Skeletal muscle cell (primary cell): Measurements from ENCODE around the gene HELB.
A peak's percentile ranks its signal among the peaks of the same experiment; 100 is the strongest.
"Not testable (repeated sequence)": the region's sequence is repeated elsewhere in the genome, so short reads cannot be mapped to it uniquely, and the experiment has no call there.

Experiments used
- DNase-seq: peaks from one replicate; pipeline ENCODE4 v3.0.0-alpha.2; 2010; ENCODE audit warnings: low read depth
- H3K4me3 ChIP-seq: 2 replicates; pipeline ENCODE4 v1.5.1; 2011; ENCODE audit warnings: low read depth, mild to moderate bottlenecking, control low read depth, low read length, moderate library complexity

HELB gene

DNA sequence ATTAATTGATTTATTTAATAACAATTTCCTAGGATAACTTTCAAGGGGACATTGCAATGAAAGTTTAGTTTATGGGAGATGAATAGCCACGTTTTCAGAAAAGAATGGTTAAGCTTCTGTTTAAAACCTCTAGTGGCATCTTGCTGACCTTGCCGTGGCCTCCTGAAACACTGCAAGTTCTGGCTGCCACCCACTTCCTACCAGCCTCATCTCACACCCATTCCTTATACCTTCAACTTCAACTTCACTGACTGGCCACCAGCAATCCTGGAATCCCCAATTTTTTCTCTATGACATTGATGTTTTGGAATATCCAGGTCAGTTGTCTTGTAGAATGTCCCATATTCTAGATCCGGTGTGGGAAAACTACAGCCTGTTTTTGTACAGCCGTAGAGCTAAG is 5.2 kb upstream of the HELB start:
- no peak overlapping the region for H3K4me3 ChIP-seq
- no peak for DNase-seq

DNA sequence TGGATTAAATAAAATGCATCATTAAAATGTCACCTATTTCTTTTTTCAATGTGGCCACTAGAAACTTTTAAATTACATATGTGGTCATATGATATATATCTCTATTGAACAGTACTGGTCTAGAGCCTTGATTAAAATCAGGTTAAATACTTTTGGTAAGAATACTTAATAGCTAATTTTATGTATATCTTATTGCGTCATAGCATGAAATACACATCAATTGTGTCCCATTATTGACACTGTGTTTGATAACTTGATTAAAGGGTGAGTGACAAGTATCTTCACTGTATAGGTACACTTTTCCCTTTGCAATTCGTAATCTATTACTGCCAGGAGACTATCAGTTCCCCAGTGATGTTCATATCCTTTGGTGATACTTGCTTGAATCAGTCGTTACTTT is 4.4 kb upstream of the HELB start:
- H3K4me3 ChIP-seq, result no peak overlapping the region
- no peak for DNase-seq

DNA sequence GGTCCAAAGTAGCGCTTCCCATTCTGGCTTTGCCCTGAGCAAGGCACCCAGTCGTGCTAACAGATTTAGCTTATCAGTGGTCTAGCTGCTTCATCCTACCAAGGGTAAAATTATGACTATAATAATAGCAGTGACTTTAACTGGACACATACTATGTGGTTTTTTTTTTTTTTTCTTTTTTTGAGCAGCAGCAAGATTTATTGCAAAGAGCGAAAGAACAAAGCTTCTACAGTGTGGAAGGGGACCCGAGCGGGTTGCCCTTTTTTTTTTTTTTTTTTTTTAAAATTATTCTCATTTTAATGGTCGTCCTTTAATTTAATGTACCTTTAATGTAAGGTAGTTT is 505 bp downstream of the HELB start:
- peak overlapping the region; percentile 74 for H3K4me3 ChIP-seq
- DNase-seq, result no peak

DNA sequence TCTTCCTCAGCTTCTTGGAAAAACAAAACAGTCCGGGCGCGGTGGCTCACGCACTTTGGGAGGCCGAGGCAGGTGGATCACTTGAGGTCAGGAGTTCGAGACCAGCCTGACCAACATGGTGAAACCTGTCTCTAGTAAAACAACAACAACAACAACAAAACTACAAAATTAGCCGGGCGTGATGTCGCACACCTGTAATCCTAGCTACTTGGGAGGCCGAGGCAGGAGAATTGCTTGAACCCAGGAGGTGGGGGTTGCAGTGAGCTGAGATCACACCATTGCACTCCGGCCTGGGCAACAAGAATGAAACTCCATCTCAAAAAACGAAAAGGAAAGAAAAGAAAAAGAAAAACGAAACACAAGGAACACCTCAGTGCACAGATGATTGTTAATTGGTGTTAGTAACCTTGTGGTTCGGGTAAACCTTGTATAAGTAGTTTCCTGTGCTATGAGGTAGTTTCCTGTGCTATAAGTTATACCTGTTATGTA is 1.1 kb downstream of the HELB start:
- DNase-seq, result not testable (repeated sequence)
- peak overlapping the region; percentile 74 for H3K4me3 ChIP-seq

DNA sequence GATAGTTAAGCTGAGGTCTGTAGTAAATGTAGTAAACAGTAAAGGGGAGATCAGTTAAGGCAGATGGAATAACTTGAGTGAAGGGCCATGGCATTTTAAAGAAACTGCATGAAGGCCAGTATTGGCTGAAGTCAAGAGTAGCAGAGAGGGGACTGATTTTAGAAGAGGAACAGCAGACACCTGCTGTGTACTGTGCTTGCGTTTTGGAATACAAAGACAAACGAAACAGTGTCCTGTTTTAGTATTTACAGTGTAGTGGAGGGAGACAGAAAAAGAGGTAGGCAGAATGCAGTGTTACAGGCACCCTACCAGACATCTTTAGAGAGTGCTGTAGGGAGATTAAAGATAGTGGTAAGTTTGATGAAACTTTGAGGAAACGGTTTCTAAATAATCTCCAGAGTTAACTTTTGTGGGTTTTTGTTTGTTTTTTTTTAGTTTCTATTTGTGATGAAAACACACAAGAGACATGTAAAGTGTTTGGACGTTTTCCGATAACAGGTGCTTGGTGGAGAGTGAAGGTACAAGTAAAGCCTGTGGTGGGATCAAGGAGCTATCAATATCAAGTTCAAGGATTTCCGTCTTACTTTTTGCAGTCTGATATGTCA is 2.1 kb downstream of the HELB start:
- H3K4me3 ChIP-seq, result no peak overlapping the region
- DNase-seq, result no peak

DNA sequence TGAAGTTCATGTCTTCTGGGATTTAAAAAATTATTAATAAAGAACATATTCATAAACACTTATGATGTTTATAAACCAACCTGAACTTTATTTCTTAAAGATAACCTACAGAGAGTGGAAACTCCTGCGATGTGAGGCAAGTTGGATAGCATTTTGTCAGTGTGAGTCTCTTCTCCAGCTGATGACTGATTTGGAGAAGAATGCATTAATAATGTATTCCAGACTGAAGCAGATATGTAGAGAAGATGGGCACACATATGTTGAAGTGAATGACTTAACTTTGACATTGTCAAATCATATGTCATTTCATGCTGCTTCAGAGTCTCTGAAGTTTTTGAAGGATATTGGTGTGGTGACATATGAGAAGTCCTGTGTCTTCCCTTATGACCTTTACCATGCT is 7.3 kb downstream of the HELB start:
- DNase-seq, result no peak
- H3K4me3 ChIP-seq, result no peak overlapping the region

DNA sequence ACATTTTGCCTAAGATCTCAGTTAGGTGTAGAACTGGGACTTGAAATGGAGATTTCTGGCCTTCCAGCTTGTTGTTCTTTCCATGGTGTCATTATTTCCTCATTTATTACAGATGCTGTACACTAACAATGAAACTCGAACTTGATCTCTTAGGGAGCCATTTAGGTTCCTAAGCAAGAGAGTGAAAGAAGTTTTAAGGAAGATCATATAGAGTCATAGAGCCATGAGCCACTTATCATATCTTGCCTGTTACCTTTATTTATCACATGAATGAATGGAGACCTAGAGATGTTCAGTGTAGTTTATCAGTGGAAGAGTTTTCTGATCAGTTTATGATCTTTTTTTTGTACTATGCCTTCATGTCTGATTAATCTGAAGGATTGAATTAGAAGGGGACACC is 9.9 kb downstream of the HELB start:
- no peak overlapping the region for H3K4me3 ChIP-seq
- DNase-seq, result no peak

DNA sequence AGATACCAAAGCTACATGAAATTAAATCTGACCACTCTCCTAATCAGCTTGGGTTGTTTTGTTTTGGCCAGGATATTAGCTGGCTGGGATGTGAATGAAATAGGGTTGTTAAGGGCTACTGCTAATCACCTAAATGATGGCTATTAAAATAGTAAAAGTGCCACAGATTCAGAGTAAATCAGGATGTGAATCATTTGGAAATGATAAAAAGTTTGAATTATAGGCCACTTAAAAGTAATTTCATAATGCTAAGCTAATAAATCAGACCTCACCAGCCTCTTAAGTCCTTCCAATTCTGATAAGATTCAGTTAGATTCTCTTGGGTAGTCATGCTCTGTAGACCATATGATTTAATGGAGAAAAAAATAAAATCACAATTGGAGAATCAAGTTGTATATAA is 12.0 kb downstream of the HELB start:
- no peak overlapping the region for H3K4me3 ChIP-seq
- no peak for DNase-seq

DNA sequence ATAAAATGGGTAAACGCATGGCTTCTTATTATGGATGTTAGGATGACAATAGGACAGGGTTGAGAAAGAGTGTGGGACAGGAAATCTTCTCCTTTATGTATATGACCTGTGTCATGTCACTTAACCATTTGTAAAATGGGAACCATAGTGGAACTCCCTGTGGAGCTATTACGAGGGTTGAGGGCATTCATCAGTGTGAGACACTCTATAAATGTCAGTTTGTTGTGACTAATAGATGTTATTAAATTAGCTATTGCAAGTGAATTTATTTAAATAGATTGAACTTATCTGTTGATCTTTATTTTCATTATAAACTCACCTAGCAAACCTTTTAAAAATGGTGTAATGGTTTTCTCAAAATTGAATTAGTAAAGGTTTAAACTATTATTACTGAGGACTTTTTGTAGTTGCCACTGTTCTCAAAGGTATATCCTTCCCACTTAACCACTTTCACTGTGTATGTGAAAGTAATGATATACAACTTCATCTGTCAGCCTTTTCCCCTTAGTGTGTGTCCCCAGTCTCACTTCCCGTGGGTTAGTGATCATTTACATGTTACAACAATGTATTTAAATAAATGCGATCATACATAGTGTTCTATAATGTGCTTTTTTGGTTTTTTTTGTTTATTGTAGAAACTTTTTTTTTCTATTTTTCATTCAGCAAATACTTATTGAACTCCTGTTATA is 17.1 kb downstream of the HELB start:
- no peak for DNase-seq
- no peak overlapping the region for H3K4me3 ChIP-seq

DNA sequence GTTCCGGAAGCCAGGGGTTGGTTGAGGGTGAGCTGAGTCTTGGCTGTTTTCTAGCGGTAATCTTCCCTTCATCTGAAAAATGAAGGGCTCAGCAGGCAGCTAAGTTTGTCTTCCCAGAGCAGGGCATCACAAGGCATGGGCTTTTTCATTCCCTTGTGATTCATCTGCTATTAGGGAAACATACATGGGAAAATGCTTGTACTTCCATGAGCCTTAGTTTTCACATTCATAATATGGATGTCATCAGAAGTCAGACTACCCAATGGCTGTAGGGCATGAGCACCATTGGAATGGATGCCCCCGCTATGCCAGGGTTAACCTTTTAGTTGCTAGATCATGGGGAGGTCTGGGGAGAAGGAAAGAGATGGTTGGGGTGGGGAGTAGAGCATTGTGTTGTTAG is 18.7 kb downstream of the HELB start:
- no peak for DNase-seq

DNA sequence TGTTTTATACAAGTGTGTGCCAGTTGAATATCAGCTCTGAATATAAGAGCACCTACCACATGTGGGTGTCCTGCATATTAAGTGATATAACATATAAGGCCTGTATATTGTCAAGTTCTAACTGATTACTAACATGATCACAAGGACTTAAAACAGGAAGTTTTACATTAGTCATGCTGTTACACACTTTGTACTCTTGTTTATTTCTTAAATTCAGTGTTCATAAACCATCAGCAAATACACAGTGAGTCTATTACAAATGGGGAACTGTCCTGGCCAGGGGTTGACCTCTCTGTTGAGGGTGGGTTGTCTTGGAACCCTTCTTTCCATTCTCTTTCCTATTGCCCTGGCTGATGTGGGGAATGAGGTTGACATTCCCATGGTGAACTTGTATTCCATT is 19.1 kb downstream of the HELB start:
- H3K4me3 ChIP-seq, result no peak overlapping the region
- no peak for DNase-seq

More for the DNA sequence above, 18.7 kb downstream of the HELB start:
- no peak overlapping the region for H3K4me3 ChIP-seq

DNA sequence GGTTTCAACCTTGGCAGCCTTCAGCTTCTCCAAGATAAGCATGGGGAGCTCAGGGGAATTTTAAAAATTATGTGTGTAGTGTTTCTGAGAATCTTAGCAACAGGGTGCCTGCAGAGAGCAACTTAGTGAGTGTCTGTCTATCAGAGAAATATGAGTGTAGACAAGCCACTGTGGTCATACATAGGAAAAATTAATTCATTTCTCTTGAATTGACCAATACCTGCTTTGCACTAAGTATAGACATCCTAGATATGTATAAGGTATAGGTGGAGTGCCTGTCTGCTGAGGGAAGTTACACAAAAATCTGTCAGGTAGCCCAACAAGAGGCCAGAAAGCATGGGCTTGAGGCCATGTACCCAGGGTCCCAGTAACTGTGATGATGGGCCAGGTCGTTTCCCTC is 20.7 kb downstream of the HELB start:
- H3K4me3 ChIP-seq, result no peak overlapping the region
- DNase-seq, result no peak

DNA sequence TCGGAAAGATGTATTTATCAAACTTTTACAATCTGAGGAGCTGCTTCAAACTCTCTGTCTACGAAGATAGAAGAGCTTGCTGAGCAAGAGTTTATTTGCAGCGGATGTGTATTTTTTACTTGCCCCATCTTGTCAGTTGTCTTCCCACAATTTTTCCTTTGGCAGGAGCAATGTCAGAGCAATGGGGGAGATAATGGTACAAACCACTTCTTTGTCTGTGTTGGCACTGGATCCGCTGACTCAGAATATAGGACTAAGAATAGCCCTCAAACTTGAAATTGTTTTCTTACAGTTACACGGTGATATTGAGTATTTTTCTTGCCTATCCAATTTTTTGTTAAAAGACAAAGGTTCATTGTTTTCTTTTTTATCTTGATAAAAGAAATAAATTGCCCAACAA is 27.6 kb downstream of the HELB start:
- no peak overlapping the region for H3K4me3 ChIP-seq
- no peak for DNase-seq

DNA sequence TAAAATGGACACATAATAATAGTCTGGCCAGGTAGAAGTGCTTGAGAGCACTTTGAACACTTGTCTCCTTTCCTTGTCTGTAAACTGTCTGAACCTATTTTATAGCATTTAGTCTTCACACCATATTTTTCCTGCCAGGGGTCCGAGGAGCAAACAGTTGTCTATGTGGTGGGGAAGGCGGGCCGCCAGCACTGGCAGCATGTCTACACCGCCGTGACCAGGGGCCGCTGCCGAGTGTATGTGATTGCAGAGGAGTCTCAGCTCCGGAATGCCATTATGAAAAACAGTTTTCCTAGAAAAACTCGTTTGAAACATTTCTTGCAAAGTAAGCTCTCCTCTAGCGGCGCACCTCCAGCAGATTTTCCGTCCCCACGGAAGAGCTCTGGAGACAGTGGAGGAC is 28.7 kb downstream of the HELB start:
- DNase-seq, result no peak
- H3K4me3 ChIP-seq, result no peak overlapping the region

DNA sequence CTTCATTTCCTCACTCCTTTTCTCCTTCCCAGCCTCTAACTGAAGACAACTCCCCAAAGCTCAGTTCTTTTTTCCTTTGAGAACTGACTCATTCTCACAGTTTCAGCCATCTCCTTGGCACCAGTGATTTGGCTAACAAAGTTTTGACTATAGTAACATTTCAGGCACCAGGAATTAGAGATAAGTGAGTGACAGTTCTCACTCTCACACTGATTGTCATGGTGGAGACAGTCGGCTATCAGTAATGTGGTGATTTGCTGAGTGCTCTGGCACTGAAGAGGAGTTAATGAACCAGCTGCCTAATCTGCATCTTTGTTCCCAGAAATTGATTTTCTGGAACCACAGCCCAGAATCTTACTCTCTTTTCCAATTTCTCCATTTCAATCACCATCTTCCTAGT is 29.5 kb downstream of the HELB start:
- no peak overlapping the region for H3K4me3 ChIP-seq
- DNase-seq, result no peak

DNA sequence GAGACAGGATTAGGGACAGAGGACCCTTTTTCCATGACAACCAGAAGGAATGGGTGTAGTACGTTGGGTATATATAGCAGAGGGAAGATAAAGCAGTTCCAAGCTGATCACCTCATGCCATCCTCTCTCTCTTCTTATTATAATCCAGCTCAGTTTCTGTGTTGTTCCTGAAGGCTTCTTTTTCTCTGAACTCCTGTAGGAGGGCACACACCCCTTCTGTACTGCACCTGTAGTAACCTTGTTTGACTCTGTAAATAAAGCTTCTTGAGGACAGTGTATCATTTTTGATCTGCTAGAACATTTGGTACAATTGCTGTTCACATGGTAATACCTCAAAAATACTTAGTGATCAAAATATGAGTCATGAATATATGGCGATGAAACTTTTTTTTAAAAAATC is 33.5 kb downstream of the HELB start:
- DNase-seq, result no peak
- no peak overlapping the region for H3K4me3 ChIP-seq

DNA sequence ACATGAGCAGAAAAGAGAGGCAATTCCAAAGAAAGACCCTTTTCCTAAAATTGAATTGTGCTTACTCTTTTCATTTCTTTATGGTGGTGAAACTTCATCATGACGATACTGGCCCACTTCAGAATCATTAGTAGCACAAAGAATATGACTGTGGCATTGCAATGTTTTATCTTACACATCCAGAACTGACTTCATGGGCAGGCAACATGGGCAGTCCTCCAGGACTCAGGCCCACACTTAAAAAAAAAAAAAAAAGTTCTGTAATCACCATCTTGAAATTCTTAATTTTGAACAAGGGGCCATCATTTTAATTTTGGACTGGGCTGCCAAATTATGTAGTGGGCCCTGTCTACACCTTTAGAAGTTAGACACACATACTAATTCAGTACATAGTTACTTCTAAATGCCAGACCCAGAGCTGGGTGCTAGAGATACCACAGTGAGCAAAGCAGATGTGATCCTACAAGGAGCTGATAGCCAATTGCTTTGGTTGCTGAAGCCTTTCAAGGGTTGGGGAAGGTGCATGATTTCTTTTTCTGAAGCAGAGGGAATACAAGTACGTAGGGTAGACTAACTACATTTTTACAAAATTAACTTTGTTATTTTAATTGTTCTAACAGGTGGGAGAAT is 35.2 kb downstream of the HELB start:
- H3K4me3 ChIP-seq, result no peak overlapping the region

DNA sequence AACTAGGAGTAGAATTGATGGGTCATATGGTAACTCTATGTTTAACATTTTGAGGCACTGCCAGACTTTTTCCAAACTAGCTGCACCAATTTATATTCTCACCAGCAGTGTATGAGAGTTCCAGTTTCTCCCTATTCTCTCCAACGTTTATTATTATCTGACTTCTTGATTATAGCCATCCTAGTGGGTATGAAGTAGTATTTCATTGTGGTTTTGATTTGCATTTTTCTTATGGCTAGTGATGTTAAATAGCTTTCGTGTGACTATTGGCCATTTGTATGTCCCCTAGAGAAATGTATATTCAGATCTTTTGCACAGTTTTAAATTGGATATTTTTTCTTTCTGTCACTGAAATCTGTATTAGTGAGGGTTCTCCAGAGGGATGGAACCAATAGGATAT is 37.8 kb downstream of the HELB start:
- H3K4me3 ChIP-seq, result no peak overlapping the region
- DNase-seq, result no peak

More for the DNA sequence above, 35.2 kb downstream of the HELB start:
- no peak for DNase-seq

DNA sequence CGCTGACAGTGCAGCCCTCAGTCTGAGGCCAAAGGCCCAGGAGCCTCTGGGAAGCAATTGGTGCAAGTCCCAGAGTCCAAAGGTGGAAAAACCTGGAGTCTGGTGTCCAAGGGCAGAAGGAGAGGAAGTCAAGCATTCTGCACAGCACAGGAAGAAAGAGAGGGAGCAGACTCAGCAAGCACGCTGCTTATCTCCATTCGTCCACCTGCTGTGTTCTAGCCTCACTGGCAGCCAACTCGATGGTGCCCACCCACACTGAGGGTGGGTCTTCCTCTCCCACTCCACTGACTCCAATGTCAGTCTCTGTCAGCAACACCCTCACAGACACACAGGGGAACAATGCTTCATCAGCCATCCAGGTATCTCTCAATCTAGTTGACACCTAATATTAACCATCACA is 38.8 kb downstream of the HELB start:
- H3K4me3 ChIP-seq, result no peak overlapping the region

DNA sequence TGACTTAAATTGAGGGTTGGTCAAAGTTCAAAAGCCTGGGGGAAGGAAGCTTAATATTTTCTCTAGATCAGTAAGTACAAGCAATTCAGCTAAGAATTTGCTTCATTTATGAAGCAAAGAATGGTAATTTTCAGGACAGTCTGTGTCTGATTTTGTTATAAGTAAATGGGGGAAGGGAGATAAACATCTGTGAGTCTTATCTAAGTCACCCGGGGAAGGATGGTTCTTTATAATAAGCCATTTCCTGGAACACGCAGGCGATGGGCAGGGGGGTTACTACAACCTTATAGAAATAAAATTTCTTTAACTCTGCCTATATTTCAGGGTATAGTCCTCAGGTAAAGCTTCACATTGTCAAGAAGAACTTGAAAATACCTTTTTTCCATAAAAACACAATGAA is 42.9 kb downstream of the HELB start:
- no peak overlapping the region for H3K4me3 ChIP-seq

More for the DNA sequence above, 38.8 kb downstream of the HELB start:
- no peak for DNase-seq

DNA sequence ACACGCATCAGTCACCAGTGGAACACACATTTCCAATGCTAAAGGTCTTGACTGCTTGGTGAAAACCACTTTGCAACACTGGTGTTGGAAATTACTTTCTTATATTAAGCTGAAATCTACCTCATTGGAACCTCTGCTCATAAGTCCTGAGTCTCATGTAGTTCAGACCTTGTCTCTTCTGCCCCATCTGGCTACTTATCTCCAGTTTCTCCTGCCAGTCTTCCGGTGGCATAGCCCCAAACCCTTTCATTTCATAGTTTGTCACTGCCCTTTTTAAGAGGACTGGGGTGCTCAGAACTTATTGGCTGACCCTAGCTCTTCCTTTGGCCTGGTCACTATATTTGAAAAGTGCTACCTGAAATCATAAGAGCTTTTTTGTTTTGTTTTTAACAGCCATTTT is 43.7 kb downstream of the HELB start:
- DNase-seq, result no peak
- H3K4me3 ChIP-seq, result no peak overlapping the region

More for the DNA sequence above, 42.9 kb downstream of the HELB start:
- no peak for DNase-seq
